ENCODE data around the gene KDM8. TPM values are rescaled to one million over a fixed set of nuclear protein-coding genes. Genes with fewer than 3 reads are reported as not detected.

KDM8 gene
- total and polyA plus RNA-seq, 4 donors, result 2.6 to 7.0 (median 4.7) TPM

GRCh38 chr16:27237219-27238015 lies 34.1 kb downstream of the KDM8 start:
- peak overlapping the region in 1 of 2 donors; percentile 72 for H3K27ac ChIP-seq (ENCODE audit: low read depth in 1 of 2, low read length in 1 of 2)
- H3K9me3 ChIP-seq (ENCODE audit: control insufficient read depth in 4 of 4, insufficient read depth in 3 of 4, low read length in 3 of 4), result no peaks in the 10 kb centered on the region
- peaks cover 0 to 11% (median 7%) of the 10 kb centered on the region in 4 donors for H3K36me3 ChIP-seq (ENCODE audit: control insufficient read depth in 4 of 4, insufficient read depth in 4 of 4, low read length in 4 of 4)
- no peak overlapping the region for H3K9ac ChIP-seq (ENCODE audit: insufficient read depth in 1 of 2, low read length in 2 of 2)
- no peak for TF ChIP-seq CTCF (IDR thresholded peaks at IDR 0.05; ENCODE audit: control extremely low read depth, extremely low read depth)
- DNase-seq, result peak; percentile 16 to 42 (median 19)
- WGBS, 2 donors, result 20 to 44% methylated on average over 22 of the region's 22 CpGs
- ATAC-seq (ENCODE audit: insufficient read depth, low FRiP score), result no peak
- H3K4me3 ChIP-seq, result no peak overlapping the region
- H3K4me1 ChIP-seq (ENCODE audit: control insufficient read depth in 5 of 5, insufficient read depth in 5 of 5, low read length in 5 of 5), result peaks cover 0 to 48% (median 20%) of the 10 kb centered on the region in 5 donors
- no peaks in the 10 kb centered on the region for H3K27me3 ChIP-seq (ENCODE audit: control insufficient read depth in 3 of 3, insufficient read depth in 3 of 3, low read length in 2 of 3)

GRCh38 chr16:27238016-27238587 lies 34.8 kb downstream of the KDM8 start:
- peaks cover 0 to 55% (median 22%) of the 10 kb centered on the region in 5 donors for H3K4me1 ChIP-seq (ENCODE audit: control insufficient read depth in 5 of 5, insufficient read depth in 5 of 5, low read length in 5 of 5)
- WGBS, 2 donors, result 37 to 54% methylated on average over 16 of the region's 16 CpGs
- no peak for ATAC-seq (ENCODE audit: insufficient read depth, low FRiP score)

GRCh38 chr16:27238591-27238990 lies 35.3 kb downstream of the KDM8 start:
- no peaks in the 10 kb centered on the region for H3K27me3 ChIP-seq (ENCODE audit: control insufficient read depth in 3 of 3, insufficient read depth in 3 of 3, low read length in 2 of 3)
- no peak overlapping the region for H3K9ac ChIP-seq (ENCODE audit: insufficient read depth in 1 of 2, low read length in 2 of 2)
- peaks cover 0 to 60% (median 26%) of the 10 kb centered on the region in 5 donors for H3K4me1 ChIP-seq (ENCODE audit: control insufficient read depth in 5 of 5, insufficient read depth in 5 of 5, low read length in 5 of 5)
- TF ChIP-seq CTCF (IDR thresholded peaks at IDR 0.05; ENCODE audit: control extremely low read depth, extremely low read depth), result no peak
- ATAC-seq (ENCODE audit: insufficient read depth, low FRiP score) (no peak), DNase-seq (no peak)
- WGBS, 2 donors, result 88 to 97% methylated on average over 2 of the region's 2 CpGs
- peak overlapping the region in 1 of 2 donors; percentile 52 for H3K27ac ChIP-seq (ENCODE audit: low read depth in 1 of 2, low read length in 1 of 2)
- H3K36me3 ChIP-seq (ENCODE audit: control insufficient read depth in 4 of 4, insufficient read depth in 4 of 4, low read length in 4 of 4), result peaks cover 0 to 7% (median 5%) of the 10 kb centered on the region in 4 donors
- H3K4me3 ChIP-seq, result no peak overlapping the region
- no peaks in the 10 kb centered on the region for H3K9me3 ChIP-seq (ENCODE audit: control insufficient read depth in 4 of 4, insufficient read depth in 3 of 4, low read length in 3 of 4)

More at GRCh38 chr16:27238016-27238587, 34.8 kb downstream of the KDM8 start:
- H3K9ac ChIP-seq (ENCODE audit: insufficient read depth in 1 of 2, low read length in 2 of 2), result no peak overlapping the region
- no peak overlapping the region for H3K4me3 ChIP-seq
- peak; percentile 30 to 51 (median 41) for DNase-seq
- no peak for TF ChIP-seq CTCF (IDR thresholded peaks at IDR 0.05; ENCODE audit: control extremely low read depth, extremely low read depth)
- peaks cover 0 to 8% (median 5%) of the 10 kb centered on the region in 4 donors for H3K36me3 ChIP-seq (ENCODE audit: control insufficient read depth in 4 of 4, insufficient read depth in 4 of 4, low read length in 4 of 4)
- H3K27me3 ChIP-seq (ENCODE audit: control insufficient read depth in 3 of 3, insufficient read depth in 3 of 3, low read length in 2 of 3), result no peaks in the 10 kb centered on the region
- H3K27ac ChIP-seq (ENCODE audit: low read depth in 1 of 2, low read length in 1 of 2), result peak overlapping the region in 1 of 2 donors; percentile 72
- no peaks in the 10 kb centered on the region for H3K9me3 ChIP-seq (ENCODE audit: control insufficient read depth in 4 of 4, insufficient read depth in 3 of 4, low read length in 3 of 4)
